Esophagus squamous epithelium (tissue), 5 donors: ENCODE data around the gene DAD1. TPM values are rescaled to one million over a fixed set of nuclear protein-coding genes. Genes with fewer than 3 reads are reported as not detected.

Experiments
- DNase-seq: peaks from one replicate; lab custom pipeline; 2025; lab: John Stamatoyannopoulos, UW
- H3K27ac ChIP-seq, 4 donors: fragments of 200-600 bp; sonication (generic); one replicate each; pipeline ENCODE4 v1.5.1; 2016 to 2019; ENCODE audit warnings: mild to moderate bottlenecking in 1 of 4
- H3K27me3 ChIP-seq, 4 donors: fragments of 200-600 bp; sonication (generic); 1 replicate in 3 of 4; 2 replicates in 1 of 4; pipeline versions ENCODE4 v1.5.1 to v1.6.0; 2017 to 2021; ENCODE audit warnings: antibody characterized with exemption in 1 of 4
- H3K36me3 ChIP-seq, 3 donors: fragments of 200-600 bp; sonication (generic); one replicate each; pipeline ENCODE4 v1.5.1; 2016 to 2019
- H3K4me1 ChIP-seq, 3 donors: fragments of 200-600 bp; sonication (generic); one replicate each; pipeline ENCODE4 v1.5.1; 2017 to 2019
- H3K4me3 ChIP-seq, 4 donors: fragments of 200-600 bp; sonication (generic); 1 replicate in 3 of 4; 2 replicates in 1 of 4; pipeline ENCODE4 v1.5.1; 2016 to 2019; ENCODE audit warnings: mild to moderate bottlenecking in 2 of 4, moderate library complexity in 1 of 4
- H3K9me3 ChIP-seq, 3 donors: fragments of 200-600 bp; sonication (generic); one replicate each; pipeline ENCODE4 v1.5.1; 2016 to 2019
- POLR2A ChIP-seq, 4 donors: fragments of 450-650 bp; IDR thresholded peaks; one replicate each; pipeline ENCODE4 v1.6.1; 2017; ENCODE audit warnings: antibody characterized with exemption in 4 of 4, mild to moderate bottlenecking in 4 of 4, moderate library complexity in 3 of 4
- WGBS, 2 donors: methylation state at CpG; one replicate each; pipeline ENCODE4 v1.1.5; 2018; 5-methylcytosine and 5-hydroxymethylcytosine counted together
- intact Hi-C: fragments of 100-400 bp; cut with DNase I; formaldehyde crosslinking; loops from one replicate; pipeline ENCODE4 v1.15.0; 2022
- total RNA-seq, 4 donors: library from RNA; depleted of rRNA; stranded (reverse); fragments of >200 nt; gene quantifications; one replicate each; pipeline ENCODE4 v1.1.0, GENCODE V29; 2016
- TF ChIP-seq, protein P1 (sequence below), 6 experiments: fragments of 450-650 bp in 4 of 6; fragments of 200-600 bp in 2 of 6; sonication (generic) in 2 of 6; IDR thresholded peaks; one replicate each; pipeline ENCODE4 v1.5.1; 2016 to 2019; ENCODE audit warnings: antibody characterized with exemption in 6 of 6, mild to moderate bottlenecking in 4 of 6, moderate library complexity in 4 of 6
- donor health status: DM: yes; HTN: yes; CAD: no.

Gene DAD1
- total RNA-seq, 4 donors from 2014 or later = 174 to 280 (median 225) TPM

GRCh38 chr14:22599349-22599748 lies 10.3 kb upstream of the DAD1 start:
- peak overlapping the region; percentile 90 to 98 (median 94) for H3K27ac ChIP-seq
- no peaks in the 10 kb centered on the region for H3K9me3 ChIP-seq
- WGBS, 2 donors = 61 to 79% methylated on average over 3 of the region's 3 CpGs
- H3K36me3 ChIP-seq = peaks cover 8 to 32% (median 29%) of the 10 kb centered on the region in 3 donors
- TF ChIP-seq, protein P1, sequence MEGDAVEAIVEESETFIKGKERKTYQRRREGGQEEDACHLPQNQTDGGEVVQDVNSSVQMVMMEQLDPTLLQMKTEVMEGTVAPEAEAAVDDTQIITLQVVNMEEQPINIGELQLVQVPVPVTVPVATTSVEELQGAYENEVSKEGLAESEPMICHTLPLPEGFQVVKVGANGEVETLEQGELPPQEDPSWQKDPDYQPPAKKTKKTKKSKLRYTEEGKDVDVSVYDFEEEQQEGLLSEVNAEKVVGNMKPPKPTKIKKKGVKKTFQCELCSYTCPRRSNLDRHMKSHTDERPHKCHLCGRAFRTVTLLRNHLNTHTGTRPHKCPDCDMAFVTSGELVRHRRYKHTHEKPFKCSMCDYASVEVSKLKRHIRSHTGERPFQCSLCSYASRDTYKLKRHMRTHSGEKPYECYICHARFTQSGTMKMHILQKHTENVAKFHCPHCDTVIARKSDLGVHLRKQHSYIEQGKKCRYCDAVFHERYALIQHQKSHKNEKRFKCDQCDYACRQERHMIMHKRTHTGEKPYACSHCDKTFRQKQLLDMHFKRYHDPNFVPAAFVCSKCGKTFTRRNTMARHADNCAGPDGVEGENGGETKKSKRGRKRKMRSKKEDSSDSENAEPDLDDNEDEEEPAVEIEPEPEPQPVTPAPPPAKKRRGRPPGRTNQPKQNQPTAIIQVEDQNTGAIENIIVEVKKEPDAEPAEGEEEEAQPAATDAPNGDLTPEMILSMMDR (IDR thresholded peaks at IDR 0.05) = no peak
- no peak for TF ChIP-seq POLR2A (IDR thresholded peaks at IDR 0.05)
- intact Hi-C loops = loop anchor here (10.0 kb wide), 1 partner anchor 235 kb away; the partner anchor contains the start of gene MMP14
- peaks cover 8 to 54% (median 15%) of the 10 kb centered on the region in 3 donors for H3K4me1 ChIP-seq
- no peak for DNase-seq
- peak overlapping the region; percentile 50 to 92 (median 87) for H3K4me3 ChIP-seq
- H3K27me3 ChIP-seq = no peaks in the 10 kb centered on the region

- Histone ChIP-seq H3K36me3 (peaks cover 6 to 27% (median 25%) of the 10 kb centered on the region in 3 donors), H3K27ac (peak overlapping the region; percentile 90 to 98 (median 94)), H3K4me3 (peak overlapping the region; percentile 50 to 92 (median 87)), H3K4me1 (peaks cover 8 to 54% (median 15%) of the 10 kb centered on the region in 3 donors), H3K9me3 (no peaks in the 10 kb centered on the region), H3K27me3 (no peaks in the 10 kb centered on the region)
- intact Hi-C loops = loop anchor here (10.0 kb wide), 1 partner anchor 236 kb away; the partner anchor contains the start of gene MMP14
- TF ChIP-seq, protein P1 (IDR thresholded peaks at IDR 0.05) = peak in 3 of 6 experiments; percentile 21 to 38 (median 31)
- TF ChIP-seq POLR2A (IDR thresholded peaks at IDR 0.05) = peak in 1 of 4 donors; percentile 25
- WGBS, 2 donors = 0 to 2% methylated on average over 5 of the region's 5 CpGs
- DNase-seq = no peak
Observed at GRCh38 chr14:22598896-22599244, 9.8 kb upstream of the DAD1 start.

GRCh38 chr14:22598099-22598895 lies 9.3 kb upstream of the DAD1 start, which contains the start of gene ABHD4:
ABHD4 (plus strand) TSS chr14:22598300; CDS start chr14:22598307, 7 bp downstream.
- no peak for DNase-seq

GRCh38 chr14:22597771-22598098 lies 8.7 kb upstream of the DAD1 start:
- Histone ChIP-seq H3K9me3 (no peaks in the 10 kb centered on the region), H3K4me3 (peak overlapping the region; percentile 50 to 92 (median 87)), H3K27me3 (peaks cover 0 to 9% (median 0%) of the 10 kb centered on the region in 4 donors), H3K36me3 (peaks cover 0 to 16% (median 13%) of the 10 kb centered on the region in 3 donors), H3K4me1 (peaks cover 8 to 50% (median 15%) of the 10 kb centered on the region in 3 donors), H3K27ac (peak overlapping the region; percentile 90 to 98 (median 94))
- DNase-seq = no peak
- intact Hi-C loops = loop anchor here (10.0 kb wide), 1 partner anchor 237 kb away; the partner anchor contains the start of gene MMP14
- no peak for TF ChIP-seq POLR2A (IDR thresholded peaks at IDR 0.05)
- TF ChIP-seq, protein P1 (IDR thresholded peaks at IDR 0.05) = no peak
- WGBS, 2 donors = 4 to 8% methylated on average over 6 to 9 of the region's 9 CpGs

More at GRCh38 chr14:22598099-22598895, 9.3 kb upstream of the DAD1 start, which contains the start of gene ABHD4:
- H3K27me3 ChIP-seq = peaks cover 0 to 4% (median 0%) of the 10 kb centered on the region in 4 donors
- WGBS, 2 donors = 0 to 1% methylated on average over 12 to 20 of the region's 49 CpGs
- H3K9me3 ChIP-seq = no peaks in the 10 kb centered on the region
- TF ChIP-seq, protein P1 (IDR thresholded peaks at IDR 0.05) = no peak
- TF ChIP-seq POLR2A (IDR thresholded peaks at IDR 0.05) = peak in 3 of 4 donors; percentile 51 to 92 (median 56)
- peaks cover 8 to 54% (median 15%) of the 10 kb centered on the region in 3 donors for H3K4me1 ChIP-seq
- intact Hi-C loops = loop anchor here (10.0 kb wide), 1 partner anchor 237 kb away; the partner anchor contains the start of gene MMP14
- H3K4me3 ChIP-seq = peak within 1 kb of the TSS; percentile 50 to 92 (median 87)
- peaks cover under 1 to 22% (median 19%) of the 10 kb centered on the region in 3 donors for H3K36me3 ChIP-seq
- H3K27ac ChIP-seq = peak within 1 kb of the TSS; percentile 90 to 98 (median 94)
